ENCODE data around the gene MARS2. TPM values are rescaled to one million over a fixed set of nuclear protein-coding genes. Genes with fewer than 3 reads are reported as not detected.
A peak's percentile ranks its signal among the peaks of the same experiment; 100 is the strongest.
"Not testable (repeated sequence)": the region's sequence is repeated elsewhere in the genome, so short reads cannot be mapped to it uniquely, and the experiment has no call there.

Gene MARS2
- 10 to 100 TPM; 24.3 to 25.1 TPM for total RNA-seq

DNA sequence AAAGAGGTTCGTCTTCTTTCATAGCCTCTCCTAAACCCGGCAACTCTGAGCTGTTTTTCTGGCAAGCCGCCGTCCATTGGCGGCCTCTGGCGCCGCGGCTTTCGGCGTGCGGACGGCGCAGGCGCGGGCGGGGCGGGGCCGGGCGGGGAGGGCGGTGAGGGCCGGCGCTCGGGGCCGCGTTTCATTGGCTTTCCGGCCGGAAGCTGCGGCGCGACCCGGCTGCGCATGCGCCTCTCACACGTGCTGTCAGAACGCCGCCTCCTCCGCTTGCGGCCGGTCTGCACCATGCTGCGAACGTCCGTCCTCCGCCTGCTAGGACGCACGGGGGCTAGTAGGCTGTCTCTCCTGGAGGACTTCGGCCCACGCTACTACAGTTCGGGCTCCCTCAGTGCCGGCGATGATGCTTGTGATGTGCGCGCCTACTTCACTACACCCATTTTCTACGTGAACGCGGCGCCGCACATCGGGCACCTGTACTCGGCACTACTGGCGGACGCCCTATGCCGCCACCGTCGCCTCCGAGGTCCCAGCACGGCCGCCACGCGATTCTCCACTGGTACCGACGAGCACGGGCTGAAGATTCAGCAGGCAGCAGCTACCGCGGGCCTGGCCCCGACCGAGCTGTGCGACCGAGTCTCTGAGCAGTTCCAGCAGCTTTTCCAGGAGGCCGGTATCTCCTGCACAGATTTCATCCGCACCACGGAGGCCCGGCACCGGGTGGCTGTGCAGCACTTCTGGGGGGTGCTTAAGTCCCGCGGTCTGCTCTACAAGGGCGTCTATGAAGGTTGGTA lies at the start of gene MARS2:
TSS of gene MARS2 (plus strand) at position 249 of the 791 bp plus-strand sequence. CDS start at position 286, 37 bp downstream.
- peak within 1 kb of the TSS; percentile 95 for H3K27ac Mint-ChIP-seq
- H3K36me3 Mint-ChIP-seq: peaks cover 30% of the 10 kb centered on the region
- no peaks in the 10 kb centered on the region for H3K9me3 Mint-ChIP-seq
- H3K4me1 Mint-ChIP-seq: peaks cover 44% of the 10 kb centered on the region
- DNase-seq: peak; percentile 94
- H3K4me3 Mint-ChIP-seq: peak within 1 kb of the TSS; percentile 92
- no peaks in the 10 kb centered on the region for H3K27me3 Mint-ChIP-seq

DNA sequence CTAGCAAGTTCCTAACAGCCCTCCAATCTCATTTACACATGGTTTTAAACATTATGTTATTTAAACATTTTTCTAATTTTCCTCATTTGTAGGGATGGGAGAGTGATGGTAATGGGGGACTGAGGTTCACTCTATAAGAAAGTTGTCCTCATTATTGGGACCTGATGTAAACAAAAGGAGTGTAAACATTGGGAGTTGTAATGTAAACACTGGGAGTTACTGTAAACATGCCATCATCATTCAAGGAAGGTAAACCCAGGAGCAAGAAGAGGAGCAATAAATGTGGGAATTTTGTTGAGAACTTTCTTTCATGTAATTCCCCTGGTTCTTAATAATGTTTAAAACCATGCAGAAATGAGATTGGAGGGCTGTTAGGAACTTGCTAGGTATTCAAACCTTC lies 47.6 kb upstream of the MARS2 start:
- Mint-ChIP-seq H3K4me3 (no peak overlapping the region), H3K4me1 (no peaks in the 10 kb centered on the region), H3K36me3 (no peaks in the 10 kb centered on the region), H3K27me3 (no peaks in the 10 kb centered on the region), H3K27ac (no peak overlapping the region), H3K9me3 (no peaks in the 10 kb centered on the region)
- no peak for DNase-seq

DNA sequence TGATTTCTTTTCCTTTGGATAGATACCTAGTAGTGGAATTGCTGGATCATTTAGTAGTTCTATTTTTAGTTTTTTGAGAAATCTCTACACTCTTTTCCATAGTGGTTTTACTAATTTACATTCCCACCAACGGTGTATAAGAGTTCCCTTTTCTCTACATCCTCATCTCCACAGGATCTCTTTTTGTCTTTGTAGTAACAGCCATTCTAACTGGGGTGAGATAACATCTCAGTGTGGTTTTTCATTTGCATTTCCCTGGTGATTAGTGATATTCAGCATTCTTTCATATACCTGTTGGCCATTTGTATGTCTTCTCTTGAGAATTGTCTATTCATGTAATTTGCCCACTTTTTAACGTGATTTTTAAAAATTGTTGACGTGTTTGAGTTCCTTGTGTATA lies 43.5 kb upstream of the MARS2 start:
- Mint-ChIP-seq H3K9me3 (peaks cover 7% of the 10 kb centered on the region), H3K36me3 (peaks cover 5% of the 10 kb centered on the region), H3K27me3 (no peaks in the 10 kb centered on the region), H3K4me1 (no peaks in the 10 kb centered on the region), H3K4me3 (no peak overlapping the region), H3K27ac (no peak overlapping the region)
- DNase-seq: no peak

DNA sequence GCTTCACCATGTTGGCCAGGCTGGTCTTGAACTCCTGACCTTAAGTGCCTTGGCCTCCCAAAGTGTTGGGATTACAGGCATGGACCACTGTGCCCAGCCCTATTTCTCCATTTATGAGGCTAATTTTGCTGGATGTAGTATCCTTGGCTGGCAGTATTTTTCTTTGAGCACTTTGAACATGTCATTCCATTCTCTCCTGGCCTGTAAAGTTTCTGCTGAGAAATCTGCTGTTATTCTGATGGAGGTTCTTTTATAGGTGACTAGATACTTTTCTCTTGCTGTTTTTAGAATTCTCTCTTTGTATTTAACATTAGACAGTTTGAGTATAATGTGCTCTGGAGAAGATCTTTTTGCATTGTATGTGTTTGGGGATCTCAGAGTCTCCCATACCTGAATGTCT lies 38.9 kb upstream of the MARS2 start:
- H3K36me3 Mint-ChIP-seq: peaks cover 5% of the 10 kb centered on the region
- peaks cover 14% of the 10 kb centered on the region for H3K9me3 Mint-ChIP-seq
- H3K27me3 Mint-ChIP-seq: no peaks in the 10 kb centered on the region
- no peak overlapping the region for H3K27ac Mint-ChIP-seq
- H3K4me1 Mint-ChIP-seq: no peaks in the 10 kb centered on the region
- no peak overlapping the region for H3K4me3 Mint-ChIP-seq
- no peak for DNase-seq

DNA sequence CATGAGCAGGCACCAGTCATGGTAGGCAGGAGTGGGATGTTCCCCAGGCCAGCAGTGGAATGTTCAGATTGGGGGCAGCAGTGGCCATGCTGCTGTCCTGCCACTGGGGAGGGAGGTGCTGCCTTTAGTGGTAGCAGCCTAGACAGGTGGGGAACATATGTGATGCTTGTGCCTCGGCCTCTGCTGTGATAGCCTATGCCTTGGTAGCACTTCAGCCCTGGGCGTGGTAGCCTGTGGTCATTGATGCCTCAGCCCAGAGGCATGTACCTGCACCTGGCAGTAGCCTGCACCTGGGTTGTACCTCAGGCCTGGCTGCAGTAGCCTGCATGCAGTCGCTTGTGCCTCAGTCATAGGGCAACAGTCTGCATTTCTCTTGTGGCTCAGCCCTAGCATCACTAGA lies 36.9 kb upstream of the MARS2 start:
- H3K27ac Mint-ChIP-seq: no peak overlapping the region
- H3K9me3 Mint-ChIP-seq: peaks cover 14% of the 10 kb centered on the region
- H3K4me1 Mint-ChIP-seq: no peaks in the 10 kb centered on the region
- no peaks in the 10 kb centered on the region for H3K27me3 Mint-ChIP-seq
- peaks cover 5% of the 10 kb centered on the region for H3K36me3 Mint-ChIP-seq
- no peak overlapping the region for H3K4me3 Mint-ChIP-seq
- no peak for DNase-seq

DNA sequence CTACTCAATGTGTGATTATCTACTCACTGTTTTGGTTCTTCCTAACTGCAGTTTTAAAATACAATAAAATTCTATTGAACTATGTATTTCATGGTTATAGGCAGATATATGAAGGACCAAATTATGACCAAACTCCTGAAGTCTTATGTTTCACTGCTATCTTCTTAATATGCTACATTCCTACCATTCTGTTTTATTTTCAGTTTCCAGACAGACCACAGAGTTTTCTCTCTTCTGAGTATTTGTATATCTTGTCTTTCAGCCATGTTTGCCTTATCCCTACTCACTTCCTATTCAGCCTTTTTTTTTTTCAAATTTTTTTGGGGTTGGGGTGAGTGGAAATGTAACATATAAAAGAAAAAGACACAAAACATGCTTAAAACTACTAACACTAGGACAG lies 36.1 kb upstream of the MARS2 start:
- Mint-ChIP-seq H3K27me3 (no peaks in the 10 kb centered on the region), H3K36me3 (peaks cover 5% of the 10 kb centered on the region), H3K4me1 (no peaks in the 10 kb centered on the region), H3K27ac (no peak overlapping the region), H3K9me3 (peaks cover 14% of the 10 kb centered on the region), H3K4me3 (no peak overlapping the region)
- DNase-seq: no peak

DNA sequence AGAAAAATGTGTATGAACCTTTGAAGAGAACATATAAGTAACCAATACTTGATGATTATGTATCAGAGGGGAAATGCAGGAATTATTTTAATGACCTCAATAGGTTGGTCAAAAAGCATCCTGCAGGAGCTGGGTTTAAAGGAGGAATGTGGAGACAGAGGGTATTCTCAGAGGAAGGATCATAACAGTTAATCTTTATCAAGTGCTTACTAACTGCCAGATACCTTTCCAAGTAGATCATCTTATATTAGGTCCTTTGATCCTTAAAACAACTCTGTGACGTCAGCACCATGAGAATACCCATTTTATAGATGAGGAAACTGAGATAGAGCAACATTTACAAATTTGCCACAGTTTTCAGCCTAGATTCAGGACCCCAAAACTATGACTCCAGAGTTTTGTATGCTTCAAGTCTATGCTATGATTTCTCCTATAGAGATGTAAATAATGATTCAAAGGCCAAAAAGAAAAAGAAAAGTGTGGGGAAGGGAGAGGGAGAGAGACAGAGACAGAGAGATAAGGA lies 32.7 kb upstream of the MARS2 start:
- peaks cover 3% of the 10 kb centered on the region for H3K27me3 Mint-ChIP-seq
- H3K4me1 Mint-ChIP-seq: peaks cover 7% of the 10 kb centered on the region
- H3K27ac Mint-ChIP-seq: no peak overlapping the region
- no peaks in the 10 kb centered on the region for H3K36me3 Mint-ChIP-seq
- no peak for DNase-seq
- no peak overlapping the region for H3K4me3 Mint-ChIP-seq
- peaks cover 2% of the 10 kb centered on the region for H3K9me3 Mint-ChIP-seq

DNA sequence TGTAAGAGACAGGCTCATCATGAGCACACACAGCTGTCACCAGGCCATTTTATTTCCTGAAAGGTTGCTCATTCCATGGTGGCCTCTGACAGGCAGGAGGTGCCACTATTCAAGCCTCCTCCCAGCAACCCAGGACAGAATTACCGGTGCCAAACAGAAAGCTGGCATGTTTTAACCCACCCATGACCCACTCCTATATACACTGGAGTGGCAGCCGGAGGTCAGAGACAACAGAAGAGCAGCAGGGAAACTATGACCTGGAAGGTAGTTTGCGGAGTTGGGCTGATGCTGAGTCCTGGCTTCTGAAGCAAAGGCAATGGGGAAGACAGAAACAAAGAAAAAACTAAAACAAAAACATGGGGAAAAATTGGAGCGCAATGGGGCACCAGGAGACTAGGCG lies 32.1 kb upstream of the MARS2 start:
- Mint-ChIP-seq H3K27ac (no peak overlapping the region), H3K9me3 (no peaks in the 10 kb centered on the region), H3K4me3 (no peak overlapping the region), H3K36me3 (no peaks in the 10 kb centered on the region), H3K27me3 (peaks cover 3% of the 10 kb centered on the region), H3K4me1 (peaks cover 7% of the 10 kb centered on the region)
- DNase-seq: no peak

DNA sequence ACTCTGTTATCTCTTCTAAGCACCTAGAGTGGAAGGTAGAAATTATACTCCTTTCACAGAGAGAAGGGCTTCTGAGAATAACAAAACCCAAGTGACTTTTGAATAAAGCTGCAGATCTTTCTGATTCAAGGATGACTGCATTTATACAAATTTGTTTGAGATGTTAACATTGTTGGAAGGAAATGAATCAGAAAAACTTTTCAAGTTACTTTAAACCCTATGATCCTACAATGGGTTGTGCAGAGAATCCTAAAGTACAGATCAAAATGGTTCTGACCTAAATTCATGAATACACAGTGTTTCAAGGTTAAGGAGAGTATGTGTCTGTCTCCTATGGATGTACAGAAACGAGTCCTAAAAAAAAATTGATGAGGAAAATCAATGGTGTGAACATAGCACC lies 31.6 kb upstream of the MARS2 start:
- Mint-ChIP-seq H3K27ac (no peak overlapping the region), H3K36me3 (no peaks in the 10 kb centered on the region), H3K4me1 (peaks cover 7% of the 10 kb centered on the region), H3K27me3 (peaks cover 3% of the 10 kb centered on the region), H3K4me3 (no peak overlapping the region), H3K9me3 (no peaks in the 10 kb centered on the region)
- no peak for DNase-seq

DNA sequence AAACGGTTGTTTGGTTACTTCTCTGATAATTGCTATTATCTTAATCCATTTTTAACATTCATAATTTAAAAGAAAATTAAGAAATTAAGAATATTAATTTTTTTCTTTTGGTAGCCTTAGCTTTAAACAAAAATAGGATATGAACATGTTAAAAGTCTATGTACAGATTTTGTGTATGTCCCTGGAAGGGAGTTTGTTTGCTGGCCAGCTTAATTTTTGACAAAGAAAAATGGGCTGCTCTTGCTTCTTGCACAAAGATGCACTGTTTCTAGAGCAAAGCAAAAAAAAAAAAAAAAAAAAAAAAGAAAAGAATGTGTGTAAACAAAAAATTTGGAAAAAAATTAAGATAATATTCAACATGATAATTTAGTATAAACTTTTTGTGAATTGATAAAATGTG lies 31.1 kb upstream of the MARS2 start:
- H3K27me3 Mint-ChIP-seq: peaks cover 3% of the 10 kb centered on the region
- DNase-seq: no peak
- peaks cover 7% of the 10 kb centered on the region for H3K4me1 Mint-ChIP-seq
- no peaks in the 10 kb centered on the region for H3K36me3 Mint-ChIP-seq
- H3K27ac Mint-ChIP-seq: no peak overlapping the region
- H3K4me3 Mint-ChIP-seq: no peak overlapping the region
- H3K9me3 Mint-ChIP-seq: no peaks in the 10 kb centered on the region

DNA sequence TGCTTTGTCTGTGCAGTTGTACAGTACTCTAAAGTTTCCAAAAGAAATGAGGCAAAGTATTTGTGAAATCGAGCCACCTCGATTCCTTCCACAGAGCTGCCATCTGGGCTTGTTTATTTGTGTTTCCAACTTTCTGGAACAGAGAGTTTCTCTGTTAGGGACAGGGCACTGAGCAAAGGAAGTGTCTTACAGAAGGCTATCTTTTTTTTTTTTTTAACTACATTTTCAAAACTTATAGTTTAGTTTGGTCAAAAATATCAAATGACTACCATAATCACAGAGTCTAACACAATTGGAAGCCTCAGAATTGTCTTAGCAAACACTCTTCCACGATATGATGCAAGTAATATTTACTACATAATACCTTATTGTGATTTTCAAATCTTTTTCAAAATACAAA lies 30.6 kb upstream of the MARS2 start:
- H3K4me3 Mint-ChIP-seq: no peak overlapping the region
- H3K27me3 Mint-ChIP-seq: peaks cover 3% of the 10 kb centered on the region
- H3K27ac Mint-ChIP-seq: no peak overlapping the region
- peaks cover 7% of the 10 kb centered on the region for H3K4me1 Mint-ChIP-seq
- H3K36me3 Mint-ChIP-seq: no peaks in the 10 kb centered on the region
- H3K9me3 Mint-ChIP-seq: no peaks in the 10 kb centered on the region
- DNase-seq: no peak

DNA sequence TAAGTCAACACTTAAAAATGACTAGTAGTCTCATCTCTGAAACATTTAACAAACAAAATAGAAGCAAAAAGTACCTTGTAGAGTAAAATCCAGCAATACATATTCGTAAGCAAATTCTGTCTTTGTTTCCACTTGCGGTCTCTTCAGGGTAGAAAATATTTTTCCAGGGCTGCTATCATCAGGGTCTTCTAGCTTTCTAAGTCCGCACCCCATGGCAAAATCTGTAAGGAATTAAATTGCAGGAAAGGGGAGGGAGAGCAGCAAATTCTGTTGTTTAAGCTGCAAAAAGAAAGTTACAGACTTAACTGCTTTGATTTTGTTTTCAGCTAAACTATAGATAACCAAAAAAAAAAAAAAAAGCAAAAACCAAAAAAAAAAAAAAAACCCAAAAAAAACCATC lies 29.9 kb upstream of the MARS2 start, which contains the start of gene RFTN2:
TSS of gene RFTN2 (minus strand) at position 342 of the 400 bp plus-strand sequence. CDS start at position 213, 129 bp downstream.
- no peak for DNase-seq
- Mint-ChIP-seq H3K36me3 (no peaks in the 10 kb centered on the region), H3K9me3 (no peaks in the 10 kb centered on the region), H3K27me3 (peaks cover 3% of the 10 kb centered on the region), H3K4me1 (peaks cover 7% of the 10 kb centered on the region), H3K27ac (no peak within 1 kb of the TSS), H3K4me3 (no peak within 1 kb of the TSS)

DNA sequence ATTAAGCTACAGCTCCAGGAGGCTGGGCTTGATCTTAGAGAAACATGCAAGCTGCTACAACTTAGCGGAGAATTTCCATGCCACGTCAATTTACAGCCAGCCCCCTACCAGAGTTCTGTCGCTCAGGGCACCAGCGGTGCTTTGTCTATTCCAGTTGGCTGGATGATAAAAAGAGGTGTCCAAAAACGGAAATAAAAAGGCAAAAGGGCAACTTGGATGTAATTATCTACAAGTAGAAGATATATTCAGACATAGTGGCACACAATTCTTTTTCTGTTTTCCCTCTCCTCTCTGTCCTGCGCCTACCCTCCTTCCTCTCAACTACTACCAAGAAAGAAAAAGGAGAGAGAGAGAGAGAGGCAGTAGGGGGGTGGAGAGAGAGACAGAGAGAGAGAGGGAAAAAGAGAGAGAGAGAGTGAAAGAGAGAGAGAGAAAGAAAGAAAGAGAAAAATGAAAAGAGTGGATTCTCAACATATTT lies 29.4 kb upstream of the MARS2 start:
- no peaks in the 10 kb centered on the region for H3K9me3 Mint-ChIP-seq
- H3K27ac Mint-ChIP-seq: no peak overlapping the region
- DNase-seq: no peak
- no peak overlapping the region for H3K4me3 Mint-ChIP-seq
- H3K4me1 Mint-ChIP-seq: peaks cover 7% of the 10 kb centered on the region
- H3K27me3 Mint-ChIP-seq: peaks cover 3% of the 10 kb centered on the region
- H3K36me3 Mint-ChIP-seq: no peaks in the 10 kb centered on the region

DNA sequence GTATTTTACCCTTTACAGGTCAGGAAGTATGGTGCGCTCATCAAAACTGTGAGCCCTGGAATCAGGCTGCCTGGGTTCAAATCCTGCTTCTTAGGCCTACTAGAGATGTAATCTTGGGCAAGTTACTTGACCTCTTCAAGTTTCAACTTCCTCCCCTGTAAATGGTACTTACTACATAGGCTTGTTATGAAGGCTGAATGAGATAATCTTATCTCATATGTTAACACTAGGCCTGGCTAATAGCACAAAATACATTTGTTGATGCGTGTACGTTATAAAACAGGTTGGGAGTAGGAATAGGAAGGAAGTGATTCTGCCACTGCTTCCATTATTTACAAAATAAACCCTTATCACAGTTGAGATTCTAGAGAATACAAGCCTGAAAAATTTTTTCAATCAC lies 28.1 kb upstream of the MARS2 start:
- H3K27me3 Mint-ChIP-seq: peaks cover 3% of the 10 kb centered on the region
- no peaks in the 10 kb centered on the region for H3K9me3 Mint-ChIP-seq
- no peaks in the 10 kb centered on the region for H3K36me3 Mint-ChIP-seq

DNA sequence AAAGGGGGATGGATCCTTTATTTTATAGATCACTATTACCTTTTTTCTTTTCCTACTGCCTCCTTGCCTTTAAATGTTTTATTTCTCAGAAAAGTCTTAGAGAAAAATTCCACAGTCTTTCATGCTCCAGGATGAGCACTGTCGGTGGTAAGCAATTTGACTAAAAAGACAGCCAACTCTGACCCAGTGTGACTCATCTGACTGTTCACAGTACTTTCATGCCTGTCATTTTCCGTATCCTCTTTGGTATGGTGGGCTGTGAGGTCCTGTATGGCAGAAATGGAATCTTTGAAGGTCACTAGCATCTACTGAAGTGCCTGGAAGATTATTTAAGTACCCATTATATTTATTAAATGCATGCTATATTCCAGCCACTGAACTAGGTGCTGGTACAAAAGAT lies 27.7 kb upstream of the MARS2 start:
- no peak overlapping the region for H3K4me3 Mint-ChIP-seq
- peak; percentile 3 for DNase-seq
- peaks cover 2% of the 10 kb centered on the region for H3K9me3 Mint-ChIP-seq
- no peak overlapping the region for H3K27ac Mint-ChIP-seq
- H3K4me1 Mint-ChIP-seq: peaks cover 7% of the 10 kb centered on the region
- H3K36me3 Mint-ChIP-seq: no peaks in the 10 kb centered on the region
- peaks cover 6% of the 10 kb centered on the region for H3K27me3 Mint-ChIP-seq

More for the DNA sequence above, 28.1 kb upstream of the MARS2 start:
- H3K4me1 Mint-ChIP-seq: peaks cover 7% of the 10 kb centered on the region
- no peak for DNase-seq
- H3K4me3 Mint-ChIP-seq: no peak overlapping the region
- H3K27ac Mint-ChIP-seq: no peak overlapping the region

DNA sequence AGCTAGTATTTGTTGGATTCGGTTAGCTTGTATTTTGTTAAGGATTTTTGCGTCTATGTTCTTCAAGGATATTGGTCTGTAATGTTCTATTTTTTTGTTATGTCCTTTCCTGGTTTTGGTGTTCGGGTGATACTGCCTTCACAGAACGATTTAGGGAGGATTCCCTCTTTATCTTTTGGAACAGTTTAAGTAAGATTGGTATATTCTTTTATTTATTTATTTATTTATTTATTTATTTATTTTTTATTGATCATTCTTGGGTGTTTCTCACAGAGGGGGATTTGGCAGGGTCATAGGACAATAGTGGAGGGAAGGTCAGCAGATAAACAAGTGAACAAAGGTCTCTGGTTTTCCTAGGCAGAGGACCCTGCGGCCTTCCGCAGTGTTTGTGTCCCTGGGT lies 10.0 kb upstream of the MARS2 start:
- not testable (repeated sequence) for H3K27me3 Mint-ChIP-seq, H3K36me3 Mint-ChIP-seq, H3K4me3 Mint-ChIP-seq, DNase-seq, H3K9me3 Mint-ChIP-seq, H3K4me1 Mint-ChIP-seq, H3K27ac Mint-ChIP-seq
